Activated gamma-delta T cell treated with Interleukin-2 at 50 U/mL for 16 hours (primary cell): ENCODE measurements around the gene GGA3.
"Not testable (repeated sequence)": the region's sequence is repeated elsewhere in the genome, so short reads cannot be mapped to it uniquely, and the experiment has no call there.

Experiments
- DNase-seq: peaks from one replicate; pipeline ENCODE4 v3.0.0-alpha.2; 2020

GGA3 gene

DNA sequence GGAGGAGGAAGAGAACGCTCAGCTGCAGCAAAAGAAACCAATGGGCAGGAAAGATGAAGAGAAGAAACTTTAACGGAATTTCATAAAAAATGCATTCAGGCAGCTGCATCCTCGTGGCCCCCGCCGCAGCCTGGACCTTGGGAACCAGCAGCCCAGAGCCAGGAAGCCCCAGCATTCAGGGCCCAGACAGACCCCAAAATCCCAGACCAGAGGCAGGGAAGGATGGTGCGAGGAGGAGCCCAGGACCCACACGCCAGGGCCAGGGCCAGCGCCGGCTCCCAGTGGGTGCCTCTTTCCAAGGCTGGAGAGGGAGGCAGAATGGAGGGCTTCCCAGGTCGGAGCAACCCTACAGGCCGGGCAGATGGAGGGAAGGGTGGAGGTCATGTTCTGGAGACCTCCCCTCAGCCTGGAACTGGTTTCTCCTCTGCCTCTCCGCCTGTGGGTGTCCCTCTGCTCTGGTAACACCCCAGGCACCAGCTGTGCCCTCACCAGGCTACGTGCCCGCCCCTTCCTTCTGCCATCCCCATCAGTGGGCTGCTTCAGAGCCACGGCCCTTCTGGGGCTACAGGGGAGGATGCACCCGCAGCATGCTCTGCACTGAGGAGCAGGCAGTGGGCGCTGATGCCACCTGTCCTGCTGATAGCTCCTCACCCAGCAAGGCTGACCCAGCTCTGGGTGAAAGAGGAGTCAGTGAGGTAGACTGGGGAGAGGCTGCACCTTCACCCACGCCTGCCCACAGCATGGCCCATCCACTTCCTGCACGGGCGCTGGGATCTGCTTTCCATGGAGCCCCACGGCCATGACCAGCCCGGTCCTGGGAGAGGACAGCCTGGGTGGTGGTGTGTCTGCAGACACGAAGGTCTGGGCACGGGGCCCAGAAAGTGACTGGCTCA lies 10.8 kb upstream of the GGA3 start:
- no peak for DNase-seq

DNA sequence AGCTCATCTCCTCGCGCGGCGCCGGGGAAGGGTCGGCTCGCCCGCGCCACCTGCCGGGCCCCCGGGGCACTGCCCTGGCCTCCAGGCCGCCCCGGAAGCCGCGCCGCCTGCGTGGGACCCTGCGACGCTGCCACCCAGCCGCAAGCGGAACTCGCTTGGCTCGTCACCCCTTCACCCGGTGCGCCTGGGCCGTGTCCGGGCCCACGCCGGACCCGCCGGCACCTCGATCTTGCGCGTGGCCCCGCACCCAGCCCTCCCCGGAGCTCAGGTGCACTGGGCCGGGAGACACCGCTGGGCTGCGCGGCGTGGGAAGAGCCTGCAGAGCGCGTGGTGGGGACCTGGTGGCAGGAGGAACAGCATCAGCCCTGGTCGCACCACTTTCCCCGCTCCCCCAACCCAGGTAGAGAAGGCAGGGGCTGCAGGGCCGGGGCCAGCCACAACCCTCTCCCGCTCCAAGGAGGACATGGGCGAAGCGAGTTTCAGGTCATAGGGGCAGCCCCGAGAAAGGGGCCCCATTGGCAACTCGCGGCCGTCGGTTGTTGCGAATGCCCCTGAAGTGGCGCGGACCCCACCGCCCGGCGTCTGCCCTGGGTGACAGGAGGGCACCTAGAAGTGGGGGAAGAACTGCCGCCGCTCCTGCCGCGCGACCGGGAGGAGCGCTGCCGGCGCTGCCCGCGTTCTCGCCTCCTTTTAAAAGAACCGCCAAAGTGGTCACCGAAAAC lies 10.0 kb upstream of the GGA3 start:
- peak; percentile 87 for DNase-seq

GRCh38 chr17:75270966-75271232 lies 9.5 kb upstream of the GGA3 start, which contains the start of gene MIF4GD:
Gene MIF4GD (minus strand): TSS chr17:75271231. CDS start chr17:75270195, 1,036 bp downstream.
- no peak for DNase-seq

- DNase-seq = peak; percentile 33
Measured at GRCh38 chr17:75270218-75270965, 9.0 kb upstream of the GGA3 start.

- DNase-seq = no peak
Measured at GRCh38 chr17:75269844-75270217, 8.4 kb upstream of the GGA3 start.

- DNase-seq = no peak
Measured at GRCh38 chr17:75267411-75268232, 6.2 kb upstream of the GGA3 start.

DNA sequence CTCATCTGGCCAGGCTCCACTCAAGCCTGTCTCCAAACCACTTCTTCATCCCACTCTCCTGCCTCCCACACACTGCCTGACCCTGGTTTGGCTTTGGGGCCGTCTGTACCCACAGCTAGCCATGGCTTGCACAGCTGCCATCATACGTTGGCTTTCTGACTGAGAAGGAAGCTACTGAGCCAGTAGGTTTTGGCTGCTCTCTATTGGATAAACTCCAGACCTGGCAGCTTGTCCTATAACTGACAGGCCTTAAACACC lies 5.7 kb upstream of the GGA3 start:
- DNase-seq = no peak

GRCh38 chr17:75266316-75267152 lies 5.1 kb upstream of the GGA3 start:
- no peak for DNase-seq

DNA sequence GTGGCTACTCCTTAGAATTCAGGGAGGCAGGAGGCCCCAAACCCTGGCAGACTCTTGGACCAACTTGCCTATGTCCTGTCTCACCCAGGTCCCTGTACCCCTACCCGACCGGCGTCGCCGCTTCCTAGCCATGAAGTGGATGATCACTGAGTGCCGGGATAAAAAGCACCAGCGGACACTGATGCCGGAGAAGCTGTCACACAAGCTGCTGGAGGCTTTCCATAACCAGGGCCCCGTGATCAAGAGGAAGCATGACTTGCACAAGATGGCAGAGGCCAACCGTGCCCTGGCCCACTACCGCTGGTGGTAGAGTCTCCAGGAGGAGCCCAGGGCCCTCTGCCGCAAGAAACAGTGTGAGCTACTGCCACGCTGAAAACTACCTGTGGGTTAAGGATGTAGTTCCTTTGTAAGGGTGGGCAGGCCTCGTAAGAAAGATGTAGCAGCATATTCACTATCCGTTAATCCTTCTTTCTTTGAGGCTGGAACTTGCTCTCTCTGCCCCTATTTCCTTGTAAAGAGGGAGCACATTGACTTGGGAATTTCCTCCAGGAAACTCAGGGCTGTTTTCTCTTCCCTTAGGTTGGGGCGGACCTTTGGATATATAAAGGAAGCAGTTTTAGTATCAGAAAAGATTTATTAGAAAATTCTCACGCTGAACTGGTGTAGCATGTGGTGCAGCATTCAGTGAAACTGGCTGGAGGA lies 4.4 kb upstream of the GGA3 start:
- no peak for DNase-seq

- no peak for DNase-seq
Measured at GRCh38 chr17:75263055-75263454, 1.6 kb upstream of the GGA3 start.

DNA sequence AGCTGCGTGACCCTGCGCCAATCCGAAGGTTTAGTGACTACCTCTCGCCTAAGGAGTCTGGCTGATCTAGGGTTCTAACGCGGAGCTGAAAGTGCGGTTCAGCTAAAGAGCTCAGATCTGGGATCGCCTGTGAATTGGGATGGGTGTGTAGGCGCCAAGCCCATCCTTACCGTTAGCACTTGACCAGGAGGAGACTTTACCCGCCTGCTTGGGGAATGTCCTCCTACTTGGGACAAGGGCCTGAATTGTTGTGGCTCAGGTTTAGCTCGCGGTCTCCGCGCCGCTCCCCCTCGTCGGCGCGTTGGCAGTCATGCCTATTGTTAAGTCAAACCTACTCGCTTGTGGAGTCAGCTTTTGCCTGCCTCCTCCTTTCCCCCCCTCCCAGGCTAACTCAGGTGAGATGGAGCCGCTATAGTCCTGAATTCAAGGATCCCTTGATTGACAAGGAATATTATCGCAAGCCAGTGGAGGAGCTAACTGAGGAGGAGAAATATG lies 753 bp upstream of the GGA3 start:
- no peak for DNase-seq

GRCh38 chr17:75260641-75261335 lies 618 bp downstream of the GGA3 start:
- DNase-seq = no peak

- not testable (repeated sequence) for DNase-seq
Measured at GRCh38 chr17:75257228-75257627, 4.2 kb downstream of the GGA3 start.

DNA sequence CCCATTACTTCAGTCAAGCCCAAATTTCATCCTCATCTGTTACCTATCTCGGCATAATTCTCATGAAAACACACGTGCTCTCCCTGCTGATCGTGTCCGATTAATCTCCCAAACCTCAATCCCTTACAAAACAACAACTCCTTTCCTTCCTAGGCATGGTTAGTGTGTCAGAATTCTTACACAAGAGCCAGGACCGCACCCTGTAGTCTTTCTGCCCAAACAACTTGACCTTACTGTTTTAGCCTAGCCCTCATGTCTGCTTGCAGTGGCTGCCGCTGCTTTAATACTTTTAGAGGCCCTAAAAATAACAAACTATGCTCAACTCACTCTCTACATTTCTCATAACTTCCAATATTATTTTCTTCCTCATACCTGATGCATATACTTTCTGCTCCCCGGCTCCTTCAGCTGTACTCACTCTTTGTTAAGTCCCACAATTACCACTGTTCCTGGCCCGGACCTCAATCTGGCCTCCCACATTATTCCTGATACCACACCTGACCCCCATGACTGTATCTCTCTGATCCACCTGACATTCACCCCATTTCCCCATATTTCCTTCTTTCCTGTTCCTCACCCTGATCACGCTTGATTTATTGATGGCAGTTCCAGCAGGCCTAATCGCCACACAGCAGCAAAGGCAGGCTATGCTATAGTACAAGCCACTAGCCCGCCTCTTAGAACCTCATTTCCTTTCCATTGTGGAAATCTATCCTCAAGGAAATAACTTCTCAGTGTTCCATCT lies 5.3 kb downstream of the GGA3 start:
- DNase-seq = not testable (repeated sequence)

- no peak for DNase-seq
Measured at GRCh38 chr17:75252039-75252816, 9.2 kb downstream of the GGA3 start.

DNA sequence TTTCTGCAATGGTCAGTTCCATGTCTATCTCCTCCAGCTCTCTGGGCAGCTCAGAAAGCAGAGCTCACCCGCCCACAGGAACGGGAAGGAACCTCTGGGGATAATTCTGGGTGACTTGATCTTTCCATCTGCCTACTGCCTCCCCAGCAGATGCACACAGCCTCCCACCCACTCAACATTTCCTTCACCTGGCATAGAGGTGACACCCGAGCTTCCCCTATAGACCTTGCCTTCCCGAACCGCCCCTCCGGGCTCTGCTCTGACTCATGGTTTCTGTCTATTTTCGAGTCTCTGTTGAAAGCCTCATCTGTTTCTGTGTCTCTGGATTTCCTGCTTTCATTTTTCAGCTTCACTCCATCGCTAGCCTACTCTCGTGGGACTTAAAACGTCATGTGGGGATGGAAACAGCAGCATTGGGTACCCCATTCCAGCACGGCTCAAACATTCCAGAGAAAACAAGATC lies 11.4 kb downstream of the GGA3 start:
- peak; percentile 37 for DNase-seq

GRCh38 chr17:75249564-75249963 lies 11.8 kb downstream of the GGA3 start:
- DNase-seq = no peak

DNA sequence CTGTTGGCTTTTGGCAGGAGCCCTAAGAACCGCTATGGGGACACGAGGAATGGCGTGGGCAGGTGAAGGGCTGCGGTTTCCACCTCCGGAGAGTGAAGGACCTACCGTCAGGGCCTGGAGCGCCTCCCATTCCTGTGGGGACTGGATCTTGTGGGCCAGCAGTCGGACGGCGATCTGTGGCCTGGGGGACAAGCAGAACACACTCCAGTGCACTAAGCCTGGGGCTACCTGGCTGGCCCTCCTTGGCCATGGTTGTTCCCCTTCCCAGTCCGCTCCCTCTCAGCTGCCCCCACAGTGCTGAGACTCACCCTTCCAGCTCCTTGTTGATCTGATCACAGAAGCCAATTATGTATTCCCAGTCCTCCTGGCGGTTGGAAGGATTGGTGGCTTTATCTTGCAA lies 15.0 kb downstream of the GGA3 start:
- no peak for DNase-seq

DNA sequence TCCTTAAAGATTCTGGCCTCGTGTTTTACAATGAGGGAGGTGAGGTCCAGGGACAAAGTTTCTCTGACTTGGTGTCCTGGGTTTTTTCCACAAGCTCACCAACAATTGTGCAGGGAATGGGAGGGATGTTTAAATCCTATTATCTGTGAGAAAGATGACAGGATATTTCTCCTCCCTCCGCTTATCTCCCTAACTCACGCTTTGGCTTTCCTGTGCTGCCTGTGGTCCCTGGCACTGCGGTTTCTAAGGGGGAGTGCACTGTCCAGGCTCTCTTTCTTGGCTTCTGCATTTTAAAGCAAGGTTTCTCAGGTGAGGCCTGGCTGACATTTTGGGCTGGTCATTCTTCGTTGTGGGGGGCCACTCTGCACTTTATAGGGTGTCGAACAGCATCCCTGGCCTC lies 16.4 kb downstream of the GGA3 start:
- no peak for DNase-seq
